KMS-11 (cell line): Measurements from ENCODE around the gene MYO18A.

Experiments
- H2AFZ ChIP-seq: fragments of 200-600 bp; sonication (generic); 2 replicates; pipeline ENCODE4 v1.6.1; 2016; ENCODE audit warnings: antibody characterized with exemption, mixed run types, low read depth
- H3K27ac ChIP-seq: fragments of 200-600 bp; sonication (generic); 2 replicates; pipeline ENCODE4 v1.6.1; 2016; ENCODE audit warnings: mild to moderate bottlenecking, mixed run types
- H3K27me3 ChIP-seq: fragments of 200-600 bp; sonication (generic); 2 replicates; pipeline ENCODE4 v1.6.1; 2017; ENCODE audit warnings: mild to moderate bottlenecking, low read depth, mixed run types, moderate library complexity; ENCODE audit not compliant: insufficient read depth
- H3K36me3 ChIP-seq: fragments of 200-600 bp; sonication (generic); 2 replicates; pipeline ENCODE4 v1.6.1; 2017; ENCODE audit warnings: mild to moderate bottlenecking, mixed run types; ENCODE audit not compliant: insufficient read depth
- H3K4me1 ChIP-seq: fragments of 200-600 bp; sonication (generic); 2 replicates; pipeline ENCODE4 v1.6.1; 2016; ENCODE audit warnings: mild to moderate bottlenecking, low read depth, mixed run types; ENCODE audit not compliant: poor library complexity, severe bottlenecking
- H3K4me2 ChIP-seq: fragments of 200-600 bp; sonication (generic); 2 replicates; pipeline ENCODE4 v1.7.0; 2016; ENCODE audit warnings: mild to moderate bottlenecking, mixed run types
- H3K4me3 ChIP-seq: fragments of 200-600 bp; sonication (generic); IDR thresholded peaks from 2 replicates; pipeline ENCODE4 v1.6.1; 2017; ENCODE audit warnings: low read depth, low read length, mixed read lengths; ENCODE audit not compliant: insufficient read depth
- H3K79me2 ChIP-seq: fragments of 200-600 bp; sonication (generic); 2 replicates; pipeline ENCODE4 v1.6.1; 2016; ENCODE audit warnings: low read depth, mixed run types; ENCODE audit not compliant: insufficient read depth
- H3K9ac ChIP-seq: fragments of 200-600 bp; sonication (generic); 2 replicates; pipeline ENCODE4 v1.6.1; 2016; ENCODE audit warnings: mild to moderate bottlenecking, mixed run types
- H4K20me1 ChIP-seq: fragments of 200-600 bp; sonication (generic); 2 replicates; pipeline ENCODE4 v1.6.1; 2016; ENCODE audit warnings: mild to moderate bottlenecking, mixed run types; ENCODE audit not compliant: insufficient read depth
- TF ChIP-seq, protein P1 (sequence below): fragments of 200-600 bp; sonication (generic); conservative IDR thresholded peaks from 2 replicates; pipeline ENCODE4 v1.6.1; 2017; ENCODE audit warnings: low read depth, mild to moderate bottlenecking, antibody characterized with exemption, low read length, moderate library complexity, mixed read lengths

The MYO18A gene

DNA sequence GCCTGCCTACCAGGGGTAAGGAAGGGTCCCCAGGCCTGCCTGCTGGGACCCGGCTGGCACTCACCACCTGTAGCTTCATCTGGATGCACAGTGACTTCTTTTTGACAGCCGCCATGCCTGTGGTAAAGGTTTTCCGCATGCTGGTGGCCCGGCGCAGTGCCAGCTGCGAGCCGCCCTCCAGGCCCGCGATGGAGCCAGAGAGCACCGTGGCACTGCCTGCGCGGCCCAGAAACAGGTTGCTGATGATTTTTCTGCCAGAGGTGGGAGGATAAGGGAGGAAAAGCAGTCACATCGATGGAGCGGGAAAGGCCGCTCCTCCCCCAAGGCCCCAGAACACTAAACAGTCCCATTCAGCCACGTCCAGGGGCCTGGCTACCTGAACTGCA is 69.8 kb downstream of the MYO18A start:
- no peak overlapping the region for H2AFZ ChIP-seq
- H3K79me2 ChIP-seq = no peaks in the 10 kb centered on the region
- H3K27me3 ChIP-seq = no peaks in the 10 kb centered on the region
- H3K27ac ChIP-seq = no peak overlapping the region
- no peak overlapping the region for H3K4me2 ChIP-seq
- no peaks in the 10 kb centered on the region for H4K20me1 ChIP-seq
- H3K4me1 ChIP-seq = peaks cover 8% of the 10 kb centered on the region
- H3K36me3 ChIP-seq = no peaks in the 10 kb centered on the region
- TF ChIP-seq, protein P1, sequence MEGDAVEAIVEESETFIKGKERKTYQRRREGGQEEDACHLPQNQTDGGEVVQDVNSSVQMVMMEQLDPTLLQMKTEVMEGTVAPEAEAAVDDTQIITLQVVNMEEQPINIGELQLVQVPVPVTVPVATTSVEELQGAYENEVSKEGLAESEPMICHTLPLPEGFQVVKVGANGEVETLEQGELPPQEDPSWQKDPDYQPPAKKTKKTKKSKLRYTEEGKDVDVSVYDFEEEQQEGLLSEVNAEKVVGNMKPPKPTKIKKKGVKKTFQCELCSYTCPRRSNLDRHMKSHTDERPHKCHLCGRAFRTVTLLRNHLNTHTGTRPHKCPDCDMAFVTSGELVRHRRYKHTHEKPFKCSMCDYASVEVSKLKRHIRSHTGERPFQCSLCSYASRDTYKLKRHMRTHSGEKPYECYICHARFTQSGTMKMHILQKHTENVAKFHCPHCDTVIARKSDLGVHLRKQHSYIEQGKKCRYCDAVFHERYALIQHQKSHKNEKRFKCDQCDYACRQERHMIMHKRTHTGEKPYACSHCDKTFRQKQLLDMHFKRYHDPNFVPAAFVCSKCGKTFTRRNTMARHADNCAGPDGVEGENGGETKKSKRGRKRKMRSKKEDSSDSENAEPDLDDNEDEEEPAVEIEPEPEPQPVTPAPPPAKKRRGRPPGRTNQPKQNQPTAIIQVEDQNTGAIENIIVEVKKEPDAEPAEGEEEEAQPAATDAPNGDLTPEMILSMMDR = no peak
- H3K9ac ChIP-seq = no peak overlapping the region
- no peak overlapping the region for H3K4me3 ChIP-seq

DNA sequence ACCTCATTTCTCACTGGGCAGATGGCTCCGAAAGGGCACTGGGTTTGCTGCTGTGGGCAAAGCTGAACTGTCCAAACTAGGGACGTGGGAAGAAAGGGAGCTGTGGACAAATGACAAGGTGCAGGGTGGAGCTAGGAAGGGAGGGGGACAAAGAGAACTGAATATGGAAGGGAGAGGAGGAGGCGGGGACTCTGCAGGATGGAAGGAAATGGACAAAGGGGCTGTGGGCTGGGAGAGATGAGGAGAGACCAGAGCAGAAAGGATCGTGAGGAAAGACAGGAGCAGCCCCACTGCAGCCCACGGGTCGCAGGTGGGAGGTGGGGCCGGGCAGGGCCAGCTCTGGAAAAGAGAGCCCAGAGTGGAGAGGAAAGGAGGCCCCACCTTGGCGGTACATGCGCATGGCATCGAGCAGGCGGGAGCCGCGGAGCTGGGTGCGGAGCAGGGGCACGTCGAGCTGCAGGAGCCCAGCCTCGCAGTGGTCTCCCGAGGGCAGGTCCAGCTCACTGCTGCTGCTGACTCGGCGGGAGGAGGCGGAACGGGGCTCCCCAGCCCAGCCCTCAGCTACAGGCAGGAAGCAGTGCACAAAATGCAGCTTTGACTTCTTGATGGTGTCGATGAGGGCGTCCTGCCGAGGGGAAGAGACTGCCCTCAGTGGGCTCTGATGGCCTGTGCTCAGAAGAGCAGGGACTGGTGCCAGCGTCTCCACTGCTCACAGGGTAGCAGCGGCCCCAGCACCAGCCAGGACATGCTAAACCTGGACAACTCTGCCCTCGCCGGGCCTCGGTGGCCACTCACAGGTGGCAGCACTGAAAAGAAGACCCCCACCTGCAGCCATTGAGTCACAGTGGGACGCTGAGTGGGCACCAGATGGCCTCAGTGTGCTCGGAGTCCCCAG is 70.5 kb downstream of the MYO18A start:
- no peaks in the 10 kb centered on the region for H4K20me1 ChIP-seq
- no peak overlapping the region for H2AFZ ChIP-seq
- H3K9ac ChIP-seq = no peak overlapping the region
- peaks cover 8% of the 10 kb centered on the region for H3K4me1 ChIP-seq
- H3K4me2 ChIP-seq = no peak overlapping the region
- no peak overlapping the region for H3K4me3 ChIP-seq
- TF ChIP-seq, protein P1 = no peak
- no peaks in the 10 kb centered on the region for H3K79me2 ChIP-seq
- H3K27me3 ChIP-seq = no peaks in the 10 kb centered on the region
- H3K36me3 ChIP-seq = no peaks in the 10 kb centered on the region
- H3K27ac ChIP-seq = no peak overlapping the region

DNA sequence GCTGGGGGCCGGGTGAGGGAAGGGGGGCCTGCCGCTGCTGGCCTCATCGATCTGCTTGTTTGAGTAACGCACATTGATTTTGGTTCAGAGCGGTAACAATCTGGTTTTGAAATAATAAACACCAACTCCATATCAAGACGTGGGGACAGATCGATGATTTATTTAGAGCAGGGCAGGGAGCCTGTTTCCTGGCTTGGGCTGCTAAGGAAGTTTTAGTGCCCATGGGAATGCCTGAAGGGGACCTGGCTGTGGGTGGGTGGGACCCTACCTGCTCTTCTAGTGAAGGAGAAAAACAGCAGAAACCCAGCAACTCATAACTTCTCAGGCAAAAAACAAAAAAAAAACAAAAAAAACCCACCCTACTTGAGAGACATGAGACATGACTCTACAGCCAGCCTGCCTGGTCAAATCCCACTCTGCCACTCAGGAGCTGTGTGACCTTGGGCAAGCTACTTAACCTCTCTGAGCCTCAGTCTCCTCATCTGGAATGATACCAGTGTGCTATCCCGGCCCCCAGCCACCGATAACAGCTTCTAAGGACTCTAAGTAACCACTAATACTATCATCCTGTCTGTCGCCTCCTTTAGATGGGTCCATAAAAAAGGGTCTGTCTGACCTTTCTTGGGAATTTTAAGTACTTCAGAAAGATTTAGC is 71.2 kb downstream of the MYO18A start:
- H3K4me3 ChIP-seq = no peak overlapping the region
- peaks cover 8% of the 10 kb centered on the region for H3K4me1 ChIP-seq
- H3K4me2 ChIP-seq = no peak overlapping the region
- no peak overlapping the region for H3K27ac ChIP-seq
- H4K20me1 ChIP-seq = no peaks in the 10 kb centered on the region
- H2AFZ ChIP-seq = no peak overlapping the region
- no peaks in the 10 kb centered on the region for H3K27me3 ChIP-seq
- H3K36me3 ChIP-seq = no peaks in the 10 kb centered on the region
- TF ChIP-seq, protein P1 = no peak
- no peak overlapping the region for H3K9ac ChIP-seq
- H3K79me2 ChIP-seq = no peaks in the 10 kb centered on the region

DNA sequence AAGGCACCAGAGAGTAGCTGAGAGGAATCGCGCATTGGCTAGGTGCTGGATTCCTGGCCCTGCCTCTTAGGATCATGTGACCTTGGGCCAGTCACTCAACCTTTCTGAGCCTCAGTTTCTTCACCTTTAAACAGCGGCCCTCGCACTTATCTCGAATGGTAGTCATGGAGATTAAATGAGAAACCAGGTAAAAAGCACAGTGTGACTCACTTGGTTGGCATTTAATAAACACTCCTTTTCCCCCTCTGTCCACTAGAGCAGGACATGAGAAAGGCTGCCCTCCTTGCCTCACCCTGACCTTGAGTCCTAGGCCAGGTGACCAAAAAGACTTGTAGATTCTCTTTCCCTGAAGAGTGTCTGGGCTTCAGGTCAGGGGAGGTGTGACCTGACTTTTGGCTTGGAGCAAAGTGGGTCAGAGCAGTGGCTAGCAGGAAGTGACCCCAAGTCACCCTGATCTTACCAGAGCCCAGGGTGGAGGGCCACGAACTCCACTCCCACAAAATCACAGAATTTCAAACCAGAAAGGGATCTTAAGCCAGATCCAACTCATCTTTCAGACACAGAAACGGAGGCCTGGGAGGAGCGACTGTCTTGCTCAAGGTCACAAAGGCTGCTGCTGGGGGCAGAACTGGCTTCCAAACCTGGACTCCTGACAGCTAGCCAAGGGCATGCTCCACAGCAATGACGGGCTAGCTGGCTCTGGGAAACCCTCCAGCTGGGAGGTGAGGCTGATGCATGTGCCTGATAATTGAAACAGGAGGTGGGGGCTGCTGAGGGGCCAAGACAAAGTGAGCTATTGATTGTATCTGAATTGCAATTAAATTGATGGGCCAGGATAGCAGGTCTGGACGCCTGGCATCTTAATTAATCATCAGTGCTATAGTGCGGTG is 72.0 kb downstream of the MYO18A start:
- Histone ChIP-seq H3K36me3 (no peaks in the 10 kb centered on the region), H3K27me3 (no peaks in the 10 kb centered on the region), H3K4me1 (peaks cover 8% of the 10 kb centered on the region), H4K20me1 (no peaks in the 10 kb centered on the region), H3K4me2 (no peak overlapping the region), H3K4me3 (no peak overlapping the region), H3K9ac (no peak overlapping the region), H3K79me2 (no peaks in the 10 kb centered on the region), H3K27ac (no peak overlapping the region), H2AFZ (no peak overlapping the region)
- TF ChIP-seq, protein P1 = no peak
